Measurements from ENCODE around the gene CAVIN1. TPM values are rescaled to one million over a fixed set of nuclear protein-coding genes. Genes with fewer than 3 reads are reported as not detected.
"Not testable (repeated sequence)": the region's sequence is repeated elsewhere in the genome, so short reads cannot be mapped to it uniquely, and the experiment has no call there.

The CAVIN1 gene
- total and polyA plus RNA-seq, 5 donors from 2014 or later = 0.03 to 1.1 (median 0.14) TPM

DNA sequence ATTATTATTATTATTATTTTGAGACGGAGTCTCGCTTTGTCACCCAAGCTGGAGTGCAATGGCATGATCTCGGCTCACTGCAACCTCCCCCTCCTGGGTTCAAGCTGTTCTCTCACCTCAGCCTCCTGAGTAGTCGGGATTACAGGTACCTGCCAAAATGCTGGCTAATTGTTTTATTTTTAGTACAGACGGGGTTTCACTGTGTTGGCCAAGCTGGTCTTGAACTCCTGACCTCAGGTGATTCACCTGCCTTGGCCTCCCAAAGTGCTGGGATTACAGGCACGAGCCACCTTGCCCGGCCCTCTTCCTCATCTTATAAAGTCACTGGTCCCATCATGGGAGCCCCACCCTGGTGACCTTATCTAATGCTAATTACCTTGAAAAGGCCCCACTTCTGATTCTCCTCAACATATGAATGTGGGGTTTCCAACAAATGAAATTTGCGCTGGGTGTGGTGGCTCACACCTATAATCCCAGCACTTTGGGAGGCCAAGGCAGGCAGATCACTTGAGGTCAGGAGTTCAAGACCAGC lies 22.1 kb downstream of the CAVIN1 start:
- not testable (repeated sequence) for H3K27me3 ChIP-seq (ENCODE audit: control insufficient read depth, insufficient read depth, low read length); H3K9me3 ChIP-seq (ENCODE audit: control insufficient read depth in 2 of 2, low read length in 2 of 2); H3K4me1 ChIP-seq (ENCODE audit: control insufficient read depth, insufficient read depth, low read length, poor library complexity, severe bottlenecking); H3K27ac ChIP-seq (ENCODE audit: insufficient read depth, low read length, poor library complexity, severe bottlenecking); ATAC-seq (ENCODE audit: low read depth in 2 of 2); DNase-seq; H3K27ac Mint-ChIP-seq; H3K9me3 Mint-ChIP-seq; H3K36me3 Mint-ChIP-seq; H3K4me3 ChIP-seq (ENCODE audit: low read depth, low read length); H3K4me3 Mint-ChIP-seq; H3K36me3 ChIP-seq (ENCODE audit: control insufficient read depth, insufficient read depth, low read length)
- peaks cover 11% of the 10 kb centered on the region for H3K27me3 Mint-ChIP-seq
- peaks cover 0 to 13% (median 5%) of the 10 kb centered on the region in 4 donors for H3K4me1 Mint-ChIP-seq

DNA sequence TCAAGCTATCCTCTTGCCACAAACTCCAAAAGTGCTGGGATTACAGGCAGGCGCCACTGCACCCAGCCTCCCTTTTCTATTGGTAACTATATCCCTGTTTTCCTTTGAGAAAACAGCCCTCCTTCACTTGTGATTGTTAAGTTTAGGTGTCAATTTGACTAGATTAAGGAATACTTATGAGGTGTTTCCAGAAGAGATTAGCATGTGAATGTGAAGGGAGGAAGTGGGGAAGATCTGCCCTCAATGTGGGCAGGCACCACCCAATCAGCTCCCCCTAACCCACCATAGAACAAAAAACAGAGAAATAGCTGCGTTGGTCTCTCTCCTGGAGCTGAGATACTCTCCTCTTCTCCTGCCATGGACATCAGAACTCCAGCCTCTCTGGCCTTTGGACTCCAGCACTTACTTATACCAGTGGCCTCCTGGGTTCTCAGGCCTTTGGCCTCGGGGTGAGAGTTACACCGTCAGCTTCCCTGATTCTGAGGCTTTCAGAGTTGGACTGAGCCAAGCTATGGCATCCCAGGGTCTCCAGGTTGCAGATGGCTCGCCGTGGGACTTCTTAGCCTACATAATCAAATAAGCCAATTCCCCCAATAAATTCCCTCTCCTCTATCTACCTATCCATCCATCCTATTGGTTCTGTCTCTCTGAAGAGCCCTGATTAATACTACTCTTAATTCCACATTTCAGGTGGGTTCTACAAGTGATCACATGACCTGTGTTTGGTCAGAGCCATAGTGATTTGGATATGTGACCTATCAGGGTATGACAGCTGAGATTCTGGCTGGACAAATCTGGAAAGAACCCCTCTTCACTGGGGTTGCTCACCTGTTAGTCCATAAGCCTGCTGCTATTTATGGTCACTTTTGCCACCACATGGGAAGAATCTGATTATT lies 22.9 kb downstream of the CAVIN1 start:
- ATAC-seq (ENCODE audit: low read depth in 2 of 2) (no peak), DNase-seq (no peak)
- Mint-ChIP-seq H3K27ac (peak overlapping the region in 1 of 3 donors; percentile 67), H3K4me1 (peaks cover 0 to 11% (median 4%) of the 10 kb centered on the region in 4 donors), H3K9me3 (no peaks in the 10 kb centered on the region), H3K36me3 (no peaks in the 10 kb centered on the region), H3K4me3 (no peak overlapping the region), H3K27me3 (peaks cover 9% of the 10 kb centered on the region)
- no peaks in the 10 kb centered on the region for H3K27me3 ChIP-seq (ENCODE audit: control insufficient read depth, insufficient read depth, low read length)
- no peaks in the 10 kb centered on the region for H3K9me3 ChIP-seq (ENCODE audit: control insufficient read depth in 2 of 2, low read length in 2 of 2)
- H3K27ac ChIP-seq (ENCODE audit: insufficient read depth, low read length, poor library complexity, severe bottlenecking) = no peak overlapping the region
- H3K4me3 ChIP-seq (ENCODE audit: low read depth, low read length) = no peak overlapping the region
- H3K4me1 ChIP-seq (ENCODE audit: control insufficient read depth, insufficient read depth, low read length, poor library complexity, severe bottlenecking) = peaks cover 9% of the 10 kb centered on the region
- no peaks in the 10 kb centered on the region for H3K36me3 ChIP-seq (ENCODE audit: control insufficient read depth, insufficient read depth, low read length)

DNA sequence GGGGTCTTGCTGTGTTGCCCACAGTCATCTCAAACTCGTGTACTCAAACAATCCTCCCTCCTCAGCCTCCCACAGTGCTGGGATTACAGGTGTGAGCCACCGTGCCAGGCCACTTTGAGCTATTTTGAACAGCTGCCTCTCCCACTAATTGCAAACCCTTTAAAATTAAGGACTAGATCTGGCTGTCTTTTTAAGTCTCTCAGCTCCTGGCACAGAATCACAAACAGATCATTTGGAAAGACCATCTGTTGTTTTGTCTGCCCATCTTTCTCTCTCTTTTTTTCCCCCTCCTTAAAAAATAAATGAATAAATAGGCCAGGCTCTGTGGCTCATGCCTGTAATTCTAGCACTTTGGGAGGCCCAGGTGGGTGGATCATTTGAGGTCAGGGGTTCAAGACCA lies 23.9 kb downstream of the CAVIN1 start:
- H3K36me3 ChIP-seq (ENCODE audit: control insufficient read depth, insufficient read depth, low read length) = no peaks in the 10 kb centered on the region
- no peak overlapping the region for H3K27ac ChIP-seq (ENCODE audit: insufficient read depth, low read length, poor library complexity, severe bottlenecking)
- ATAC-seq (ENCODE audit: low read depth in 2 of 2) (no peak), DNase-seq (no peak)
- H3K27me3 ChIP-seq (ENCODE audit: control insufficient read depth, insufficient read depth, low read length) = no peaks in the 10 kb centered on the region
- H3K27ac Mint-ChIP-seq = no peak overlapping the region
- no peaks in the 10 kb centered on the region for H3K9me3 Mint-ChIP-seq
- no peak overlapping the region for H3K4me3 ChIP-seq (ENCODE audit: low read depth, low read length)
- H3K4me3 Mint-ChIP-seq = no peak overlapping the region
- peaks cover 8% of the 10 kb centered on the region for H3K27me3 Mint-ChIP-seq
- peaks cover 3% of the 10 kb centered on the region for H3K36me3 Mint-ChIP-seq
- H3K4me1 ChIP-seq (ENCODE audit: control insufficient read depth, insufficient read depth, low read length, poor library complexity, severe bottlenecking) = peaks cover 9% of the 10 kb centered on the region
- no peaks in the 10 kb centered on the region for H3K9me3 ChIP-seq (ENCODE audit: control insufficient read depth in 2 of 2, low read length in 2 of 2)
- H3K4me1 Mint-ChIP-seq = peaks cover 0 to 14% (median 4%) of the 10 kb centered on the region in 4 donors

DNA sequence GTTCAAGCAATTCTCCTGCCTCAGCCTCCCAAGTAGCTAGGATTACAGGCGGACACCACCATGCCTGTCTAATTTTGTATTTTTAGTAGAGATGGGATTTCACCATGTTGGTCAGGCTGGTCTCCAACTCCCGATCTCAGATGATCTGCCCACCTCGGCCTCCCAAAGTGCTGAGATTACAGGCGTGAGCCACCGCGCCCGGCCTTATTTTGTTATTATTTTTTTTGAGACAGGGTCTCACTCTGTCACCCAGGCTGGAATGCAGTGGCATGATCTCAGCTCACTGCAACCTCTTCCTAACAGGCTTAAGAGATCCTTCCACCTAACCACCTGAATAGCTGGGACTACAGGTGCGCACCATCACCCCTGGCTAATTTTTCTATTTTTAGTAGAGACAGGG lies 27.5 kb downstream of the CAVIN1 start:
- H3K27ac Mint-ChIP-seq; H3K27me3 ChIP-seq (ENCODE audit: control insufficient read depth, insufficient read depth, low read length); H3K27me3 Mint-ChIP-seq; DNase-seq; H3K4me3 ChIP-seq (ENCODE audit: low read depth, low read length); H3K36me3 ChIP-seq (ENCODE audit: control insufficient read depth, insufficient read depth, low read length); H3K36me3 Mint-ChIP-seq; H3K27ac ChIP-seq (ENCODE audit: insufficient read depth, low read length, poor library complexity, severe bottlenecking); H3K9me3 Mint-ChIP-seq; H3K9me3 ChIP-seq (ENCODE audit: control insufficient read depth in 2 of 2, low read length in 2 of 2); ATAC-seq (ENCODE audit: low read depth in 2 of 2); H3K4me1 ChIP-seq (ENCODE audit: control insufficient read depth, insufficient read depth, low read length, poor library complexity, severe bottlenecking): not testable (repeated sequence)
- Mint-ChIP-seq H3K4me1 (peaks cover 4 to 14% (median 5%) of the 10 kb centered on the region in 4 donors), H3K4me3 (peak overlapping the region in 1 of 4 donors; percentile 1)

DNA sequence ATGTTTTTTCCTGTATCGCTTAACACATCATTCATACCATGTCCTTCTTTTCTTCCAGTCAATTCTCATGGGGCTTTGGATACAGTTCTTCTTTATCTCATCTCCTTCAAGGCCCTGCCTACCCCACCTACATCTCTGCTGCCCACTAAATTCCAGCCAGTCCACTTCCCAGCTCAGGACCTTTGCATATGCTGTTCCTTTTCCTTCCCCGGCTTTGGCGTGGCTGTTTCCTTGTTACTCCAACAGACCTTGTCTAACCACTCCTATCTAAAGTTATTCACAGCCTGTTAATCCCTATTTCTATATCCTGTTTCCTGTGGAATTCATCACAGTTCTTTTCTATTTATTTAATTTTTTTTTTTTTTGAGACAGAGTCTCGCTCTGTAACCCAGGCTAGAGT lies 28.2 kb downstream of the CAVIN1 start:
- H3K4me3 Mint-ChIP-seq = no peak overlapping the region

DNA sequence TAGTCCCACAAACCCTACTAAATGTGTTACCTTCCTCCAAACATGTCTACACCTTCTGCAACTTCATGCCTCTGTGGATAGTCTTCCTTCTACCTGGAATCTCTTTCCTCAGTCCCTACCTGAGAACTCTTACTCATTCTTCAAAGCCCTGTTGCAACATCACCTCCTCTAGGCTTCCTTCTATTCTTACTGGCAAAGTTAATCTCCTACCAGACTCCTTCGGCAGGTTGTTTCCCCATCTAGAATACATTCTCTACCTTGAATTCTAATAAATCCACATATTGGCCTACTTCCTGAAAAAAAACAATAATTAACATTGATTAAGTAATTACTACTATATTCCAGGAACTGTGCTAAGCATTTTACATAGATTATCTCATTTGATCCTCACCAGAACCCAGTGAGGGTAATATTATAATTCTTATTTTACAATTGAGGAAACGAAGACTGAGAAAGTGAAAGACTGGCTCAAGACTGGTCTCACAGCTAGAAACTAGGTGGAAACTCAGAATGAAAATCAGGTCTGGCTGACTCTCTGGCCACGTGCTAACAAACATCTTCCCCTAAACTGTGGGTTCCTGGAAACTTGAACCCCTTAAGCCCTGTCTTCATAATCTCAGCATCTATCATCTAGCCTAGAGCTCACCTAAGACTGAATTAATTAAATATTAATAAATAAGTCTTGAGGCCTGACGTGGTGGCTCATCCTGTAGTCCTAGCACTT lies 30.2 kb downstream of the CAVIN1 start:
- H3K27me3 ChIP-seq (ENCODE audit: control insufficient read depth, insufficient read depth, low read length) = no peaks in the 10 kb centered on the region
- DNase-seq (no peak), ATAC-seq (ENCODE audit: low read depth in 2 of 2) (no peak)
- H3K27ac ChIP-seq (ENCODE audit: insufficient read depth, low read length, poor library complexity, severe bottlenecking) = no peak overlapping the region
- H3K9me3 ChIP-seq (ENCODE audit: control insufficient read depth in 2 of 2, low read length in 2 of 2) = no peaks in the 10 kb centered on the region
- Mint-ChIP-seq H3K36me3 (peaks cover 3% of the 10 kb centered on the region), H3K9me3 (peaks cover 0 to 1% (median 0%) of the 10 kb centered on the region in 7 donors), H3K27ac (peak overlapping the region in 2 of 3 donors; percentile 1 to 57), H3K4me1 (peaks cover 4 to 25% (median 15%) of the 10 kb centered on the region in 4 donors), H3K4me3 (peak overlapping the region in 1 of 4 donors; percentile 20), H3K27me3 (peaks cover 9% of the 10 kb centered on the region)
- H3K4me1 ChIP-seq (ENCODE audit: control insufficient read depth, insufficient read depth, low read length, poor library complexity, severe bottlenecking) = peaks cover 2% of the 10 kb centered on the region
- no peaks in the 10 kb centered on the region for H3K36me3 ChIP-seq (ENCODE audit: control insufficient read depth, insufficient read depth, low read length)
- H3K4me3 ChIP-seq (ENCODE audit: low read depth, low read length) = no peak overlapping the region

More for the DNA sequence above, 28.2 kb downstream of the CAVIN1 start:
- Histone ChIP-seq H3K36me3 (ENCODE audit: control insufficient read depth, insufficient read depth, low read length) (no peaks in the 10 kb centered on the region), H3K9me3 (ENCODE audit: control insufficient read depth in 2 of 2, low read length in 2 of 2) (no peaks in the 10 kb centered on the region), H3K27me3 (ENCODE audit: control insufficient read depth, insufficient read depth, low read length) (no peaks in the 10 kb centered on the region), H3K27ac (ENCODE audit: insufficient read depth, low read length, poor library complexity, severe bottlenecking) (no peak overlapping the region), H3K4me1 (ENCODE audit: control insufficient read depth, insufficient read depth, low read length, poor library complexity, severe bottlenecking) (peaks cover 2% of the 10 kb centered on the region), H3K4me3 (ENCODE audit: low read depth, low read length) (no peak overlapping the region)
- Mint-ChIP-seq H3K27me3 (no peaks in the 10 kb centered on the region), H3K36me3 (peaks cover 3% of the 10 kb centered on the region), H3K9me3 (peaks cover 0 to 1% (median 0%) of the 10 kb centered on the region in 7 donors), H3K4me1 (peaks cover 2 to 14% (median 4%) of the 10 kb centered on the region in 4 donors), H3K27ac (no peak overlapping the region)
- ATAC-seq (ENCODE audit: low read depth in 2 of 2) (no peak), DNase-seq (no peak)

DNA sequence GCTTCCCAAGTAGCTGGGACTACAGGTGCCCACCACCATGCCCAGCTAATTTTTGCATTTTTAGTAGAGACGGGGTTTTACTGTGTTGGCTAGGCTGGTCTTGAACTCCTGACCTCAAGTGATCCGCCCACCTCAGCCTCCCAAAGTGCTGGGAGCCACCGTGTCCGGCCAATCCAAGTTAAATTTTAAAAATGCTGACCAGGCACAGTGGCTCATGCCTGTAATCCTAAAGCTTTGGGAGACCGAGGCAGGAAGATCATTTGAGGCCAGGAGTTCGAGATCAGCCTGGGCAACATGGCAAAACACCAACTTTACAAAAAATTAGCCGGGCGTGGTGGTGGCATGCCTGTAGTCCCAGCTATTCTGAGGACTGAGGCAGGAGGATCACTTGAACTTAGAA lies 31.6 kb downstream of the CAVIN1 start:
- DNase-seq; ATAC-seq (ENCODE audit: low read depth in 2 of 2); H3K27me3 Mint-ChIP-seq; H3K27ac Mint-ChIP-seq; H3K9me3 ChIP-seq (ENCODE audit: control insufficient read depth in 2 of 2, low read length in 2 of 2); H3K4me3 ChIP-seq (ENCODE audit: low read depth, low read length); H3K27me3 ChIP-seq (ENCODE audit: control insufficient read depth, insufficient read depth, low read length); H3K4me3 Mint-ChIP-seq; H3K36me3 ChIP-seq (ENCODE audit: control insufficient read depth, insufficient read depth, low read length); H3K27ac ChIP-seq (ENCODE audit: insufficient read depth, low read length, poor library complexity, severe bottlenecking); H3K36me3 Mint-ChIP-seq; H3K9me3 Mint-ChIP-seq: not testable (repeated sequence)
- peaks cover 16% of the 10 kb centered on the region for H3K4me1 ChIP-seq (ENCODE audit: control insufficient read depth, insufficient read depth, low read length, poor library complexity, severe bottlenecking)
- H3K4me1 Mint-ChIP-seq = peaks cover 6 to 36% (median 24%) of the 10 kb centered on the region in 4 donors

All from CD4-positive, CD25-positive, alpha-beta regulatory T cell (primary cell).